Activated naive CD8-positive, alpha-beta T cell treated with anti-CD3 and anti-CD28 coated beads for 36 hours (primary cell): ENCODE results near the gene G6PC1. TPM values are rescaled to one million over a fixed set of nuclear protein-coding genes. Genes with fewer than 3 reads are reported as not detected.

Experiments used
- DNase-seq: peaks from one replicate; pipeline ENCODE4 v3.0.0; 2021
- H3K27ac Mint-ChIP-seq: one replicate; pipeline ENCODE4 v1.8.0; 2022; ENCODE audit warnings: mild to moderate bottlenecking, moderate library complexity, mixed read lengths
- H3K27me3 Mint-ChIP-seq: one replicate; pipeline ENCODE4 v1.8.0; 2022; ENCODE audit warnings: mild to moderate bottlenecking, mixed read lengths
- H3K36me3 Mint-ChIP-seq: one replicate; pipeline ENCODE4 v1.8.0; 2021; ENCODE audit warnings: mild to moderate bottlenecking, mixed read lengths
- H3K4me1 Mint-ChIP-seq: one replicate; pipeline ENCODE4 v1.8.0; 2021; ENCODE audit warnings: mixed read lengths
- H3K4me3 Mint-ChIP-seq: one replicate; pipeline ENCODE4 v1.8.0; 2022; ENCODE audit warnings: mild to moderate bottlenecking, moderate library complexity, mixed read lengths
- H3K9me3 Mint-ChIP-seq: one replicate; pipeline ENCODE4 v1.8.0; 2022; ENCODE audit warnings: mixed read lengths
- total RNA-seq, 2 experiments: library from RNA; stranded (reverse); gene quantifications; one replicate each; pipeline ENCODE4 v1.2.3, GENCODE V29; 2021

The G6PC1 gene
- total RNA-seq, 2 experiments from 2014 or later = not detected

DNA sequence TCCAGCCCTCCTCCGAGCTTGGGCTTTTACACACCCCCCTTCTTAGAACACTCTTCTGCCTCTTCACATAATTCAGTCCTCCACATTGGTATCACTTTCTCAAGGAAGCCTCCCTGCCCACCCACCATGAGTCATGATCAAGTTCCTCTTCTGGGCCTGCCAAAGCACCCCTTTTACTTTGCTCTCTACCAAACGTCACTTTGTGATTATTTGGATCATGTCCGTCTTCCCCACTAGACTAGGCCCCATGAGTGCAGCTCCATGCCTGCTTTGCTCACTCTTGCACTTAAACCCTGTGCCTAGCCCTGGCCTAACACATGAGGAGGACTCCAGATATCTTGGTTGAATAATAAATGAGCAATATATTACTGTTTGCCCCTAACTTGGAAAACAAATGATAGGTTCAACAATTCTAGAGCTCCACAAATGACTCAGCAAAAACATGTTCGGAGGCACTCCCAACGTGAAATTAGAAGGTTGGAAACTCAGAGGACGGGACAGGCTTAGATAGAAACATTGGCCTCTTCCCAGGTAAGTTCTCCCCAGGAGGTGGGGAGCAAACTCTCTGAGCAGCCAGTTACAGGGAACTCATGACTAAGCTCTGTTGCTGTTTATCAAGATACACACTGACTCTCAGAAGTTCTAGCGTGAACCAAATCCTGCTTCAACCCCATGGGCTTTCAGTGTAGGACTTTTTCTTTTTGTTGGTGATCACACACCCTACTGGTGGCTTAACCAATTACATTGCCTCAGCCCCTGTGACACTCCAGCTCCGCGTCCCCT, 28.3 kb downstream of the G6PC1 start:
- Mint-ChIP-seq H3K9me3 (no peaks in the 10 kb centered on the region), H3K36me3 (no peaks in the 10 kb centered on the region), H3K27ac (peak overlapping the region; percentile 59), H3K27me3 (no peaks in the 10 kb centered on the region), H3K4me3 (no peak overlapping the region), H3K4me1 (peaks cover 11% of the 10 kb centered on the region)
- DNase-seq = peak; percentile 41

DNA sequence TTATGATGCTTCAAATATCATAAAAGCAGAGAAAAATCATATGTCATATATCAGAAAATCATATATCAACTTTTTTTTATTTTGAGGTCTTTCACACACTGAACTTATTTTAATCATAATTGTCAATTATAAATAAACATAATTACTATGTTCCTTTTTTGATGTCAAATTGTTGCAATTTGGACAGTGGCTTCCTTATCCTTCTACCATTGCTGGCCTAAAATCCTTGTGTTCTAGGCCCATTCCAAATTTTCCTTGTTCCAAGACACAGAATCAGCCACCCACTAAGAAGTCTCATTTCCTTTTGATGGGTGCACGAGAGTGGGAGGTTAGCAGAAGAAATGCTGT, 28.9 kb downstream of the G6PC1 start:
- no peak overlapping the region for H3K27ac Mint-ChIP-seq
- H3K27me3 Mint-ChIP-seq = no peaks in the 10 kb centered on the region
- H3K9me3 Mint-ChIP-seq = no peaks in the 10 kb centered on the region
- DNase-seq = no peak
- peaks cover 11% of the 10 kb centered on the region for H3K4me1 Mint-ChIP-seq
- no peaks in the 10 kb centered on the region for H3K36me3 Mint-ChIP-seq
- H3K4me3 Mint-ChIP-seq = no peak overlapping the region

DNA sequence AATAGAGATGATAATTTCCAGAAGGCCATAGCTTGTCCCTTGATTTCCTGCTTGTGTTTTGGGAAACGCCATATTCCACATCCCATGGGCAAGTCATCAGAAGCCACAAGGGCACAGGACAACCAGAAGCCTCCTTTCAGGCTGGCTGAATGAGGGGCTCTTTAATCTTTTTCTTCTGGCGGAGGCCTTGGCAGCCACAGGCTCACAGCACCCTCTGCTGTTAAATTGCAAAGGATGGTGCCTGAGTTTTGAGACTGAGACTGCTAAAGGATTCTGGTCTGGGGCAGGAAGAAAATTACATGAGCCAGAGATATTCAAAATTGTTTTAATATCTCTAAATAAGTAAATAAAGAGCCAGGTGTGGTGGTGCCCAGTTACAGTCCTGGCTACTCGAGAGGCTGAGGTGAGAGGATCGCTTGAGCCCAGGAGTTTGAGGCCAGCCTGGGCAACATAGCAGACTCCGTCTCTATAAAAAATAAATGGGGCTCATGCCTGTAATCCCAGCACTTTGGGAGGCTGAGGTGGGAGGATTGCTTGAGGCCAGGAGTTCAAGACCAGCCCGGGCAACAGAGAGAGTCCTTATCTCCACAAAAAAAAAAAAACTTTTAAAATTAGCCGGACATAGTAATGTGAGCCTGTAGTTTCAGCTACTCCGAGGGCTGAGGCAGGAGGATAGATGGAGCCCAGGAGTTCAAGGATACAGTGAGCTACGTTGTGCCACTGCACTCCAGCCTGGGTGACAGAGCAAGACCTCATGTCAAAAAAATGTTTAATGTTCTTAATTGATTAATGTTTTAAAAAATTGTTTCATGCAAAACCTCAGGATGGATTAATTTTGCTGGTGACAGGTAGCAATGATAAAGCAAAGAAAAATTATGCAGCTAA, 37.4 kb downstream of the G6PC1 start:
- Mint-ChIP-seq H3K27me3 (peaks cover 8% of the 10 kb centered on the region), H3K4me3 (no peak overlapping the region), H3K27ac (no peak overlapping the region), H3K4me1 (no peaks in the 10 kb centered on the region), H3K36me3 (no peaks in the 10 kb centered on the region), H3K9me3 (no peaks in the 10 kb centered on the region)
- peak; percentile 34 for DNase-seq

DNA sequence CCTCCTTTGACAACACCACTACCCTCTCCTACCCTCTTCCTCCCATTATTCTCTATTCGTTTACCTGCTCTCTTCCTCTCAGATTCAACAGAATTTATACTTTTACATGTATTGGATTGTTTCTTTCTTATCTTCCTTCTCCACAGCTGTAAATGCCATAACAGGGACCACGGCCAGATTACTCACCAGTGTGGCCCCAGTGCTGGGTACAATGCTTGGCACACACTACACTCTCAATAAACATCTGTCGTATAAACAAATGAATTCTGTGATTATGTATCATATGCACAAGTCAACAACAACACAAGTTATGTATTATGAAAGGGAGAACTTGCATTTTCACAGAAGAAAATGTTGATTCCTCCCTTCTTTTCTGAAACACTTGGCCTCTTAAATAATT, 43.6 kb downstream of the G6PC1 start:
- DNase-seq = no peak
- no peaks in the 10 kb centered on the region for H3K27me3 Mint-ChIP-seq
- no peak overlapping the region for H3K4me3 Mint-ChIP-seq
- H3K4me1 Mint-ChIP-seq = no peaks in the 10 kb centered on the region
- H3K9me3 Mint-ChIP-seq = no peaks in the 10 kb centered on the region
- no peak overlapping the region for H3K27ac Mint-ChIP-seq
- no peaks in the 10 kb centered on the region for H3K36me3 Mint-ChIP-seq

DNA sequence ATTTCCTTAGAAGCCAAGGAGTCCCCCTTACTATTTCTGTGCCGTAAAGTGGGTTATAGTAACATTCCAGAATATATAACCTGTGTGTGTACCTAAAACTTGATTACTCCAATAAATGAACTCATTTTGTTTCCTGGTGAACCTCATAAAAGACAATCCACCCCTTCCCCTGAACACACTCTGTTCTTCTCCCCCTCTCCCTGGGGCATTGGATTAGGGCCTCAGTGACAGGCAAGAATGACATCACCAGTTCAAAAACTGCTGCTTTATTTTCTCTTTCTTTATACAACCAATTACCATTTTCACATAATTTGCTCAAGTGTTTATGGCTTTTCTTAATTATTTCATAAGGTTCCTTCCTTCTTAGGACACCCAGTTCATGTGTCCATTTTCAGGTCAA, 46.2 kb downstream of the G6PC1 start:
- Mint-ChIP-seq H3K9me3 (no peaks in the 10 kb centered on the region), H3K36me3 (peaks cover 16% of the 10 kb centered on the region), H3K27me3 (no peaks in the 10 kb centered on the region), H3K27ac (no peak overlapping the region), H3K4me3 (no peak overlapping the region), H3K4me1 (no peaks in the 10 kb centered on the region)
- DNase-seq = no peak

DNA sequence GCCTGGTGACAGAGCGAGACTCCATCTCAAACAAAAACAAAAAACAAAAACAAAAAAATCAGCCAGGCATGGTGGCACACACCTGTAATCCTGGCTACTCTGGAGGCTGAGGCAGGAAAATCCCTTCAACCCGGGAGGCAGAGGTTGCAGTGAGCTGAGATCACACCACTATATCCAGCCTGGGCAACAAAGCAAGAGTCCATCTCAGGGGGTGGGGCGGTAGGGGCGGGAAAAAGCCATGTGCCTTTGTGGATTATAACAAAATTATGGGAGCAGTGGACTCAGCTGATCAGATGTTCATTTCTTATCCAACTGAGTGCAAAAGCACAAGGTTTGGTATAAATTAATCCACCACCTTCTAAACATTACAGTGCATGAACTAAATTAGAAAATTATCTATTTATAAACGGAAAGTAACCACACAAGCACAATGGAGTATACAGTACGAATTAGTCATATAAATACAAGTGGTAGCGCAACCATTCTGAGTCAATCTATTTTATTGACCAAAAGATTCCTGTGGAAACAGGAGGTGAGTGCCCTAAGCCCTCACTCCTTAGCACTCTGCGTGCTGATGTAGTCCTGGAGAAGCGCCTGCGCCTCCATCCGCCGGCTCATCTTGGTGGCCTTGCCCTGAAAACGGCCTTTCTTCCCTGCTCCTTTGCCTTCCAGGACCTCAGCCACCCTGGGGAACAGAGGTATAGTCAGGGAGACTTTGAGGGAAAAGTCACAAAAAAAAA, 49.6 kb downstream of the G6PC1 start:
- no peaks in the 10 kb centered on the region for H3K4me1 Mint-ChIP-seq
- no peaks in the 10 kb centered on the region for H3K9me3 Mint-ChIP-seq
- no peak for DNase-seq
- no peak overlapping the region for H3K4me3 Mint-ChIP-seq
- no peak overlapping the region for H3K27ac Mint-ChIP-seq
- H3K27me3 Mint-ChIP-seq = no peaks in the 10 kb centered on the region
- H3K36me3 Mint-ChIP-seq = peaks cover 36% of the 10 kb centered on the region

Other genes with a start within 250 kb of the G6PC1 start
- gene TUBG2, start 241.5 kb upstream of the G6PC1 start, total RNA-seq = 1 to 10 TPM; 7.1 to 7.8 TPM
- gene PLEKHH3, start 223.8 kb upstream of the G6PC1 start, total RNA-seq = under 1 TPM; 0.85 to 0.90 TPM
- gene CCR10, start 219.0 kb upstream of the G6PC1 start, total RNA-seq = under 1 TPM; 0.12 to 0.25 TPM
- gene CNTNAP1, start 218.3 kb upstream of the G6PC1 start, total RNA-seq = under 1 TPM; 0.68 to 0.70 TPM
- 10 to 100 TPM; 14.4 to 17.5 TPM for gene EZH1, start 155.8 kb upstream of the G6PC1 start, total RNA-seq
- gene RAMP2, start 139.6 kb upstream of the G6PC1 start, total RNA-seq = not detected
- gene VPS25, start 127.3 kb upstream of the G6PC1 start, total RNA-seq = 10 to 100 TPM; 90.4 to 91.7 TPM
- under 1 TPM; 0.25 to 0.26 TPM for gene WNK4, start 120.2 kb upstream of the G6PC1 start, total RNA-seq
- 10 to 100 TPM; 42.0 to 42.2 TPM for gene COA3, start 102.1 kb upstream of the G6PC1 start, total RNA-seq
- not detected for gene CNTD1, start 101.9 kb upstream of the G6PC1 start, total RNA-seq
- gene BECN1, start 76.5 kb upstream of the G6PC1 start, total RNA-seq = 10 to 100 TPM; 87.5 to 88.3 TPM
- 100 to 1,000 TPM; 227 to 235 TPM for gene PSME3, start 67.4 kb upstream of the G6PC1 start, total RNA-seq
- gene AOC2, start 56.2 kb upstream of the G6PC1 start, total RNA-seq = 1 to 10 TPM; 1.9 to 2.6 TPM
- gene AOC3, start 49.6 kb upstream of the G6PC1 start, total RNA-seq = 1 to 10 TPM; 1.2 to 1.5 TPM
- gene AARSD1, start 63.7 kb downstream of the G6PC1 start, total RNA-seq = 10 to 100 TPM; 80.2 to 87.4 TPM
- gene PTGES3L, start 79.3 kb downstream of the G6PC1 start, total RNA-seq = 1 to 10 TPM in 1 of 2 experiments, under 1 TPM in 1; 0.95 to 1.8 TPM
- 10 to 100 TPM in 1 of 2 experiments, 1 to 10 TPM in 1; 9.6 to 10.2 TPM for gene RUNDC1, start 79.8 kb downstream of the G6PC1 start, total RNA-seq
- gene RPL27, start 97.6 kb downstream of the G6PC1 start, total RNA-seq = 1,000 to 10,000 TPM; 1,508 to 1,555 TPM
- gene IFI35, start 106.0 kb downstream of the G6PC1 start, total RNA-seq = 10 to 100 TPM; 43.8 to 49.5 TPM
- gene VAT1, start 121.6 kb downstream of the G6PC1 start, total RNA-seq = 10 to 100 TPM; 20.8 to 23.0 TPM
- gene RND2, start 124.4 kb downstream of the G6PC1 start, total RNA-seq = not detected
- 10 to 100 TPM; 84.1 to 86.7 TPM for gene BRCA1, start 224.6 kb downstream of the G6PC1 start, total RNA-seq